Activated CD4-positive, CD25-positive, alpha-beta regulatory T cell treated with anti-CD3 and anti-CD28 coated beads, Interleukin-2, amount 50 U/mL, for 16 hours (primary cell): Measurements from ENCODE around the gene TTC33.
A peak's percentile ranks its signal among the peaks of the same experiment; 100 is the strongest.
"Not testable (repeated sequence)": the region's sequence is repeated elsewhere in the genome, so short reads cannot be mapped to it uniquely, and the experiment has no call there.

Source experiments
- DNase-seq: peaks from one replicate; pipeline ENCODE4 v3.0.0-alpha.2; 2020; ENCODE audit warnings: low read depth, low spot score

Gene TTC33

DNA sequence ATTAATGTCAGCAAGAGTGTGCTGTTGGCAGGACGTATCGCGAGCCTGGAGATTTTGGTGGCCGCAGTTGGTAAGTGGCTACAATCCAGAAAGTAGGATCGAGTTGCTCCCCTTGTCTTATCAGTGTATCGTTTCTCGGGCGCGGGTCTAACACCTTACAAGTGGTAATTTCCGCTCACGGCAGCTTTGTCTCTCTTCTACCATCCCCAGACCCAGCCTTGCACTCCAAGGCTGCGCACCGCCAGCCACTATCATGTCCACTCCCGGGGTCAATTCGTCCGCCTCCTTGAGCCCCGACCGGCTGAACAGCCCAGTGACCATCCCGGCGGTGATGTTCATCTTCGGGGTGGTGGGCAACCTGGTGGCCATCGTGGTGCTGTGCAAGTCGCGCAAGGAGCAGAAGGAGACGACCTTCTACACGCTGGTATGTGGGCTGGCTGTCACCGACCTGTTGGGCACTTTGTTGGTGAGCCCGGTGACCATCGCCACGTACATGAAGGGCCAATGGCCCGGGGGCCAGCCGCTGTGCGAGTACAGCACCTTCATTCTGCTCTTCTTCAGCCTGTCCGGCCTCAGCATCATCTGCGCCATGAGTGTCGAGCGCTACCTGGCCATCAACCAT, 74.9 kb downstream of the TTC33 start:
- no peak for DNase-seq

DNA sequence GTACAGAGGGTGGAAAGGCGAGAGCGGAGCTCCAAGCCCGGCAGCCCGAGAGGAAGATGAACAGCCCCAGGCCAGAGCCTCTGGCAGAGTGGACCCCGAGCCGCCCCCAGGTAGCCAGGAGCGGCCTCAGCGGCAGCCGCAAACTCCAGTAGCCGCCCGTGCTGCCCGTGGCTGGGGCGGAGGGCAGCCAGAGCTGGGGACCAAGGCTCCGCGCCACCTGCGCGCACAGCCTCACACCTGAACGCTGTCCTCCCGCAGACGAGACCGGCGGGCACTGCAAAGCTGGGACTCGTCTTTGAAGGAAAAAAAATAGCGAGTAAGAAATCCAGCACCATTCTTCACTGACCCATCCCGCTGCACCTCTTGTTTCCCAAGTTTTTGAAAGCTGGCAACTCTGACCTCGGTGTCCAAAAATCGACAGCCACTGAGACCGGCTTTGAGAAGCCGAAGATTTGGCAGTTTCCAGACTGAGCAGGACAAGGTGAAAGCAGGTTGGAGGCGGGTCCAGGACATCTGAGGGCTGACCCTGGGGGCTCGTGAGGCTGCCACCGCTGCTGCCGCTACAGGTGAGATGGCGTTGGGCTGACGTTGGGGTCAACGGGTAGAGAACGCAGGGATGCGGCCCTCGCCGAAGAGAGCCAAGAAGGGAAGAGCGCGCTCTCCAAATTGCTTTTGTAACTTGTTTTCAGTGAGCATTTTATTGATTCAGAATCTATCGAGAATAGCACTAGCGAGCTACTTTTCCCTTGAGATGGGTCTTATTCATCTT, 75.7 kb downstream of the TTC33 start, which contains the start of gene PTGER4:
TSS of gene PTGER4 (plus strand) at position 3 of the 769 bp plus-strand sequence. CDS start 1,079 bp downstream, outside the sequence.
- no peak for DNase-seq

DNA sequence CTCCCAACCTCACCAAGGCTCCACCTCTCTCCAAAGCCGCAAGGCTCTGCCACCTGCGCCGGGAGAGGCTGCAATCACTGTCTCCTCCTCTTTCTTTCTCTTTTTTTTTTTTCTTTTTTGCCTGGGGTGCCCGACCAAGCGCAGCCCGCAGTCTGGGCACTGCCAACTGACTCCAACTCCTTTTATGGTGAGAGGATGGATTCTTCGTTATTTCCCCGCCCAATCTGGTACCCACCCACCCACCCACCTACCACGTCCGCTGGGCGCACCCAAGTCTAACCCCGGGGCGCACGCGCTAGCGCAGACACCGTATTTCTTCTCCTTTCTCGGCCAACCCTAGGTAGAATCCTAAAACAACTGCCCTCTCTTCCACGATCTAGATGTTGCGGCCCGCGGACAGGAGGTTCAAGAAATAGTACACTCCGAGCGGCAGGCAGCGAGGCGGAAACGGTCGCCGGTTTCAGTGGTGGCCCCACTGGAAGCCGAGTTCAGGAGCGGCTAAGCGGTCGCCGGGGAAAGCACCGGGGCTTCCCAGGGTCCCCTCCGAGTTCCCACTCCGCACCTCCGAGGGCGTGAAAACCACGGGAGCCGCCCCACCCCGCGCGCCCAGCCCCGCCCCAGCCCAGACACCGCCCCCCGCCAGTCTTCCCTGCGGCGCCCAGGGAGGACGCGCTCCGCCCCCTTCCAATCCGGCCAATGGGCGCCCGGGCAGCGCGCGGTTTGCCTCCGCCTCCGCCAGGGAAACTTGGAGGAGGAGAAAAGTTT, 76.4 kb downstream of the TTC33 start:
- peak; percentile 82 for DNase-seq

DNA sequence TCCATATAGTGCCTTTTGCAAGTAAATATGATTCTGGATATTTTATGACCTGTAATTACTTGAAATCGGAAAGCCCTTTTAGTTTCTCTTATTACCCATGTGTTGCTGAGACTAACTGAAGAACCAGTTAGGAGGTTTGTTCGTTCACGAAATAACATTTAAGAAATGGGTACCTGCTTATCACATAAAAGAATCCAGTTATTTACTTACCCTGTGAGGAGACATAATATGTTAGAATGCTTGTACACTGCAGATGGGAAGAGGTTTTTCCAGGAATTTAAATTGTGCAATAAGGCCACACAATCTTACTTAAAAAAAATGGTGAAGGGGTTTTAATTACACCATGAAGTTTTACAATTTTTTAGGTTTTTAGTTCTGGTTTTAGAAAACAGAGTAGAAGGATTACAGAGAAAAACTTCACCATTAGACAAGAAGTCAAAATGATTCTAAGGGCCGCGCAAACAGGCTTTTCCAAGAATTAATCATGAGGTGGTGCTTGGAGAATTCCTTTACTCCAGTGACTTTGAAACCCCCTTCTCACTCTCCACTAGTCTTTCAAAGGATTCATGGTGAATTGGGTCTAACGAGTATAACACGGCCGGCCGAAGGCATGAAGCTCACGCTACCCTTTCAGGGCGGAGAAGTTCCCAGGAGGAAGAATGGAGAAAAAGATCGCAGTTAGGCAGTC, 77.2 kb downstream of the TTC33 start:
- no peak for DNase-seq

DNA sequence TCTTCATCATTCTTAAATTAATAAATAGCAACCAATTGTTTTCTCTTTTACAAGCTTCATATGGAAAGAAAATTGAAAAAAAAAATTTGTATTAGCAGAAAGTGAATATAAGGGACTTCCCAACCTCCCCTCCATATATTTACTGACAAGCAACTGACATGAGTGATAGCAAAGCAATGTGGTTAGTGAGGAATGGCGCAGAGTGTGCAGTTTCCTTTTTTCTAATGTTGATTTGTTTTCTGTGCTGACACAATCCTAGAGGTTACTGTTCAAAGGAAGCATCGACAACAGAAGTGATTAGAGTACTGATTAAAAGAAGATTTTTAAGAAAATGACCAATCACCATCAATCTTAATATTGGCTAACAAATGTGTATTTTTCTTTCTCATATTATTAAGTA, 77.7 kb downstream of the TTC33 start:
- no peak for DNase-seq

DNA sequence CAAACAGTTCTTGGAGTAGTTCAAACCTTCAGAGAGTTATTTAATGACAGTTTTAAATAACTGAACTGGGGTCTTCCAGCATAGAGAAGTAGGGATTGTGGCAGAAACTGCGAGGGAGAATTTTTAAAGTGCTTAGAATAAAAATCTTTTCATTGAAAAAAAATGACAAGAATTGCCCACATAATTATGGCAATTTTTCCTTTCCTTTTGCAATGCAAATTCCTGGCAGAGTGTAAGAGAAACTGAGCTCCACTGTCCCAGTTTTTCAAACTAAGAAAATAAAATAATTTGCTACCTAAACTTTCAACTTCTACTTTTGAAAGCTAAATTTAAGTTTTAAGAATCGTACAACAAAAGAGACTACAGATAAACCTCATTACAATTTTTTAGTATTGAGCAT, 78.3 kb downstream of the TTC33 start:
- DNase-seq = no peak

DNA sequence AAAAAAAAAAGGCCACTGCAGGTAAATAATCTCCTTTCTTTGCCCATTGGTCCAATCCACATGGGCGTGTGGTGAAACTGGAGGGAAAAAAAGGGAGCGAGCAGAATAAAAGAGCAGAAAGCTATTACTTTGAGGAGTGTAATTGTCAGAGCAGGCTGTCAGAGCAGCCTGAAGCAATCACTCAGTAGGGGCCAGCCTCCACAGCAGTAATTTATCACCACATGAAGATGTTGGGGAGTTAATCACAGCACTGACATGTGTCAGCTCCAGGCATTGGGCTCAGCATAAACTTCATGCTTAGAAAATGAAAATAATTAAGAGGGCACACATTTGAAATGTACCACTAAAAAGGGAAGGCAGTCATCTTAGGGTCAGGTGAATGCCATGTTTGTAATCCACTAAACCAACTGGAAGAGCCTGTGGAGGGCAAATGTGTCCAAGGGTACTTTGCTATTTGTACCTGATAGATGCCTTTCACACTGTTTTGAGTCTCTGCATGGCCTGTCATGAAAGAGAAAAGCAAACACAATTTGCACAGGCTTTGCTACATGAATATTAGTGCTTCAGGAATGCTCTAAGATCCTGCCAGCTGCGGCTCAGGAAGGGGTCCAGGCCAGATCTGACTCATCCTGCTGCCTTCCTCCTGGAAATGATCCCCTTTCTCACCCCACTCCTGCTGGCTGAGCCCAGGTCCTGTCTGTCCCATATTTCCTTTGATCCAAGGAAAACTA, 79.0 kb downstream of the TTC33 start:
- DNase-seq = no peak

DNA sequence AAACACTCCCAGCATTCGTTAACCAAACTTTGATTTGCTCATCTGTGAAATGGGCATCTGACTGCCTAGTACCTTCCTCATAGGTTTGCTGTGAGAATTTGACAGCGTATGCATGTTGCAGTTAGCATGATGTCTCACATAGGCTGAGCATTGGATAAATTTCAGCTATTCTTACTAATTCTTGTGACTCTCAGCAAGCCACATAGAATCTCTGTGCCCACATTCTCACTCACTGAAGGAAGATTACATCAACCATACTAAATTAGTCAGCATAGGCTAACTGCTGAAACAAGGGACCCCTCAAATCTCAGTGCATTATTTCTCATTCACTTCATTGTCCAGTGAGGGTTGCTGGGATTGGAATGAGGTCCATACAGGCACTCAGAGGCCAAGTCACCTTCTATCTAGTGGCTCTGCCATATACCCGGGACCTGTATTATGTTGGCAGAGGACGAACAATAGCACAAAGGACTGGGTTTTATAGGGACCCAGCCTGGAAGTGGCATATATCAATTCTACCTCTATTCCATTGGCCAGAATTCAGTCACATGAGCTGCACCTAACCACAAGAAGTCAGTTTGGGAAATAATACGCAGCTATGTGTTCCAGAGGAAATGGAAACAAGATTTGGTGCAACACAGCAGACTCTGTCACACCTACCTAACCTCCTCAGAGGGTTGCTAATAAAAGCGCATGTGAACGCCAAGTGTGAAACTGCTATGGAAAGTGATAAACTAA, 80.2 kb downstream of the TTC33 start:
- no peak for DNase-seq

DNA sequence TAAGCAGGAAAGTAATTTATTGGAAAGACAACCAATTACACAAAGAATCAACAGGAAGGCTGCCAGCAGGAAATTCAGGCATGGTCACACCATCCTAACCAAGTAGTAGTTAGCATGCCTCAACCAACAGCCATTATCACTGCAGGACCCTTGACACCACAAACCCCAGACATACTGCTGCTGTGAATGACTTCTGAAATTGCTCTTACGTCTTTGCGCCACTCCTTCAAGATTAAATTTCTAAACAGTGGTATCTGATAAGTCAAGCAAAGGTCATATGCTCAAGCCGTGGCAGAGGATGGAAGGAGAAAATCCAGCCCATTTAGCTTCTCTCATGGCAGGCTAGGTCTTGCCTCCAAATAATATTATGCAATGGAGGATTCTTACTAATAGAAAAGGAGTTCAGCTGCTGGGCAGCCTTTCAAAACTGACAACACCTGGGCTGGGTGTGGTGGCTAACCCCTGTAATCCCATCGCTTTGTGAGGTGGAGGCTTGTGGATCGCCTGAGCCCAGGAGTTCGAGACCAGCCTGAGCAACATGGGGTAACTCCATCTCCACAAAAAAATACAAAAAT, 81.0 kb downstream of the TTC33 start:
- DNase-seq = no peak

DNA sequence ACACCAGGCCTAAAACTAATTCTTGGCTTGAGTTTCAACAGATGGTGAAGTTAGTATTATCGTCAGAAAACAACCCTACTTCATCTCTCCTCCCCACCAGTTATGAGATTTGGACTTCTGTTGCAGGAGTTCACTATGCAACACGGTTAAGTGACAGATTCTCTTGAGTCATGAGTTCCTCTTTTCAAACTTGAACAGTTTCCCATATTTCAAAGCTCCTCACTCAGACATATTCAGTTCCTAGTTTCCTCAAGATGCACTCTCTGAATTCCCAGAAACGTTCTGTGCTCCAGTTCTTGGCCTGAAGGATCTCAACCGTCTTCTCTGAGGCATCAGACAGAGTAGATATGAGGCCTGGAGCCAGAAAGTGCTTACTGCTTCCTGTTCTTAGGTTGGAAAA, 83.3 kb downstream of the TTC33 start:
- DNase-seq = no peak

DNA sequence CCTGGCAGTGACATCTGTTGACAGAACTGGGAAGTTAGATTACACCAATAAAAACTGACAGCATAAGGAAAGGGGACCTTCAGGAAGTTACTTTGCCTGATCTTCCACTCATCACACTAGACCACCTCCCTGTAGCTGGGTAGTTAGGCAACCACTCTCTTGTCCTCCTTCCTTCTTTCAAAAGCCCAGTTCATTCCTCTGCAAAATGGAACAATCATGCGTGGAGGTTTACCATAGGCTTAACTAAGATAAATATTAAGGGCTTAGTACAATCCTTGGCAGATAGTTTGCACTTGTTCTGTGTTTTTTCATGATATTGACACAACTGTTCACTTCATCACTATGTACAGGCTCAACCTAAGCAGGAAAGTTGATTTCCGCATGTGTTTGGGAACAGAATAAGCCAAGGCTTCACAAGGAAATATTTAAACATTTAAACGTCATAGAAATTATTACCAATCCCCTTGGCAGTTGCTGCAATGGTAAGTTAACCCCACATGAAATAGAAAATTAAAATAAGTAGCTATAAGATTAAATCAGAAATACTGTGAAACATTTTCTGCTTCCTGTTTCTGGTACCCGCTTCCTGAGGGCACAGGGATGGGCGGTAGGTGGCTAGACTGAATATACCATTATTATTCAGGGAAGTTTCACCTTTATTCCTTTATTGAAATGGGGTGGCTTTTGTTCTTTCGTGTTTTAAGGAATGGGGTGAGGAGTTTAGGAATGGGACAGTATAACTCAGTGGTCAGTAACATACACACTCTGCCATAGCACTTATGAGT, 86.0 kb downstream of the TTC33 start:
- DNase-seq = no peak

DNA sequence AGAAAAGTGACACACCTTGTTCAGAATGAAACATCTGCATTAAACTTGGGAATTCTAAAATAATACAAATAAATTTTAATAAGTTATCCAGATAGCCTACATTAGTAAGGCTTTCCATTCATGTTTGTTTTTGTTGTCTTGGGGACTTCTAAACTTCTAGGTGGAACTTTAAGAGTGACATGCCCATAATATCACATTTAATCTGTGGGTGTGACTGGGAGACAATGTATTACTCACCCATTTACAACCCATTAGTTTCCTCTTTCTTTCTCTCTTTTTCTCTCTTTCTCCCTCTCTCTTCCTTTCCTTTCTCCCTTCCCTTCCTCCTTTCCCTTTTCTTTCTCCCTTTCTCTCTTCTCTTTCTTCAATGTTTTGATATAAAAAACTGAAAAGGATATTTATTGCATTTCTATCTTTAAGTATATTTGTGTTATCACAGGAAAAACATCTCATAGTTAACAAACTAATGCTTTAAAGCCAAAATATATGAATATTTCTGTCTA, 88.5 kb downstream of the TTC33 start:
- no peak for DNase-seq

DNA sequence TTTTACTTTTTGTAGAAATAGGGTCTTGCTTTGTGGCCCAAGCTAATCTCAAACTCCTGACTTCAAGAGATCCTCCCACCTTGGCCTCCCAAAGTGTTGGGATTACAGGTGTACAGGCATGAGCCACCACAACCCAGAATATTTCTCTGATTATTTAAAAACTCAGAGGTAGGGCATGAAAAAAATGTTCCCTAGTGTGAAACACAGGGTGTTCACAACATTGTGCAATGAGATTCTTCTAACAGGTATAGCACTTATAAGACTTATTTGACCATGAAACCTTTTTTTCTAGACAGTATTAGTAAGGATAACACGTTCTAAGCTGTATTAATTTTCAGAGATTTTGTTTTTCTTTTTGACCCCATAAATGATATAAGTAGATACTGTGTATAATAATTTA, 89.1 kb downstream of the TTC33 start:
- no peak for DNase-seq

DNA sequence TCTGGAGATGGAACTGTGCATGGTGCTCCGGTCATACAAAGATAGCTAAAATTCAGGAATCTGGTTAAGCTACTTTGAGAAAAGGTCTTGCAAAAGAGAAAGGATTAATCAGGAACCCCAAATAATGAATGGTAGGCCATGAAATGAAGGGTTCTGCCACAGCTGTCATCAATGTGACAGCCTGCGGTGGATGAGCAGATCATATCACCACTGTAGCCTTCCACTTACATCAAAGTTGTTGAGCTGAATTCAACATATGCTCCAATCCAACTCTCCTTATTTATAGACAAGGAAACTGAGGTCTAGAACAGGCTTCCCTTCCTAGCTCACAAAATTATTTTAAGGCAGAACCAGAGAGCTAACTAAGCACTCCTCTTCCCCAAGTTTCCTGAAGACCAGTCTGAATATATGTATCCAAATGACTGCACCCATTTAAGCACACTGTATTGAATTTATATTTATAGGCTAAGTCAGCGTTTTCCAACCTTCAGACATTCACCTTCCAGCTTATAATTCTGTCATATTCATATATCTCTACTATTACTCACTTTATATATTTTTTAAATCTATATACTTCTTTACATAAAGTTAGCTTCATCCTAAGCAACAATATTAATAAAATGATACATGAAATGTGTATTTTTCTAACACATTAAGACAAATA, 90.0 kb downstream of the TTC33 start:
- no peak for DNase-seq

DNA sequence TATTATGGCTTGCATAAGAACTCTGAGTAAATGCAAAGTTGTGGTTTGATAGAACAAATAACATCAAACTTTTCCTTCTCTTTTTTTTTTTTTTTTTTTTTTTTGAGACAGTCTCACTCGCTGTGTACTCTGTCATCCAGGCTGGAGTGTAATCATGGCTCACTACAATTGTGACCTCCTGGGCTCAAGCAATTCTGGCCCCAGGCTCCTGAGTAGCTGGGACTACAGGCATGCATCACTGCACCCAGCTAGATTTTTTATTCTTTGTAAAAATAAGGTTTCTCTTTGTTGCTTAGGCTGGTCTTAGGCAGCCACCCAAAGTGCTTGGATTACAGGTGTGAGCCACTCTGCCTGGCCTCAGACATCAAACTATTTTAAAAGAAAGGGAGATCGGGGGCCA, 95.0 kb downstream of the TTC33 start:
- no peak for DNase-seq

DNA sequence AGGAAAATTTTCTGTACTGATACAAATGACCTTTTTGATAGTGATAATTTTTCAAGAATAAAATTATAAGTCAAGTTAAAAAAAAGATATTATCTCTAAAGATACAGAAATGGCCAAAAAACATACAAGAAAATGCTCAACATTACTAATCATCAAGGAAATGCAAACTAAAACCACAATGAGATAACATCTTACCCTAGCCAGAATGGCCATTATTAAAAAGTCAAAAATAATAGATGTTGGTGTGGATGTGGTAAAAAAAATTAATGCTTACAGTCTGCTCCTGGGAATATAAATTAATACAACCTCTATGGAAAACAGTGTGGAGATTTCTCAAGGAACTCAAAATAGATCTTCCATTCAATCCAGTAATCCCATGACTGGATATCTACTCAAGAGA, 99.0 kb downstream of the TTC33 start:
- no peak for DNase-seq

DNA sequence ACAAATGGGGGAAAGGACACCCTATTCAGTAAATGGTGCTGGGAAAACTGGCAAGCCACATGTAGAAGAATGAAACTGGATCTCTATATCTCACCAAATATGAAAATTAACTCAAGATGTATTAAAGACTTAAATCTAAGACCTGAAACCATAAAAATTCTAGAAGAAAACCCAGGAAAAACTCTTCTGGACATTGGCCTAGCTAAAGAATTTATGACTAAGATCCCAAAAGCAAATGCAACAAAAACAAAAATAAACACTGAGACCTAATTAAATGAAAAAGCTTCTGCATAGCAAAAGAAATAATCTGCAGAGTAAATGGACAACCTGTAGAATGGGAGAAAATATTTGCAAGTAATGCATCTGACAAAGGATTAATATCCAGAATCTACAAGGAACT, 99.7 kb downstream of the TTC33 start:
- DNase-seq = not testable (repeated sequence)

DNA sequence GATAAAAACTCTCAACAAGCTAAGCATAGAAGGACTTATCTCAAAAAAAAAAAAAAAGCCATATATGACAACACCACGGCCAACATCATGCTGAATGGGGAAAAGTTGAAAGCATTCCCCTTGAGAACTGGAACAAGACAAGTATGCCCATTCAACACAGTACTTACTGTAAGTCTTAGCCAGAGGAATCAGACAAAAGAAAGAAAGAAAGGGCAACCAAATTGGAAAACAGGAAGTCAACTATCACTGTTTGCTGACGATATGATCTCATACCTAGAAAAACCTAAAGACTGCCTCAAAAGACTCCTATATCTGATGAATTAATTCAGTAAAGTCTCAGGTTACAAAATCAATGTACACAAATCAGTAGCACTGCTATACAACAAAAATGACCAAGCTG, 100.6 kb downstream of the TTC33 start:
- no peak for DNase-seq
